ENCODE data around the gene PDE4B.
"Not testable (repeated sequence)": the region's sequence is repeated elsewhere in the genome, so short reads cannot be mapped to it uniquely, and the experiment has no call there.

Gene PDE4B

DNA sequence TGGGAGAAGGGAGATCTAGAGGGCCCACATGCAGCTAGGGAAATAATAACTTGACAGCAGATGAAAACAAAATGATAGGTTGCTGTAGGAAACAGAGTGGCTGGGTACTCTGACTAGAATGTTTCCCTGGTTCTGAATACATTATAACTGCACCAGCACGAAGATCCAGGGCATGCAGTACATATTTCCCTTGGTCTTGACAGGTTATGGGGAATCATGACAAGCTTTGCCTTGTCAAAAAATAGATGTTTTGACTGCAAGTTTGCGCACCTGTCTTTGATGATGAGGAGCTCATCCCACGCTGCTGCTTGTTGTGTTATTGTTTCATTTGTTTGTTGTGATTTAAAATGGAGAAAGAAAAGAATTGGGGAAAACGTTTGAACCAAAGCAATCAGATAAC, 292.9 kb downstream of the PDE4B start:
- no peak overlapping the region for H2BK15ac ChIP-seq (replicated peaks; ENCODE audit: low read depth)
- WGBS (ENCODE audit: extremely low coverage, insufficient coverage, low lambda C conversion rate), result no CpG with 5 or more reads among the region's 4 CpGs
- H3K9ac ChIP-seq (ENCODE audit: low read length), result no peak overlapping the region
- no peak overlapping the region for H3K4ac ChIP-seq (ENCODE audit: low read depth, low read length)
- H3K56ac ChIP-seq (ENCODE audit: low read length), result no peak overlapping the region
- no peak overlapping the region for H3K27ac ChIP-seq (ENCODE audit: low read depth, low read length)
- H3K4me2 ChIP-seq (ENCODE audit: low read length), result no peak overlapping the region
- no peak overlapping the region for H2BK120ac ChIP-seq (ENCODE audit: low read depth, low read length)
- no peaks in the 10 kb centered on the region for H3K79me1 ChIP-seq (ENCODE audit: low read length)
- no peak overlapping the region for H3K18ac ChIP-seq (ENCODE audit: low read length)
- no peak overlapping the region for H2BK5ac ChIP-seq (ENCODE audit: low read length)
- no peak overlapping the region for H4K8ac ChIP-seq (ENCODE audit: low read depth, low read length)
- no peak overlapping the region for H3K4me3 ChIP-seq (ENCODE audit: low read length)
- no peaks in the 10 kb centered on the region for H3K79me2 ChIP-seq (ENCODE audit: control insufficient read depth, insufficient read depth, low read length)
- no peak overlapping the region for H2AK5ac ChIP-seq (ENCODE audit: low read length)
- DNase-seq, result no peak
- H3K23ac ChIP-seq (ENCODE audit: low read length), result no peak overlapping the region
- no peaks in the 10 kb centered on the region for H3K36me3 ChIP-seq (ENCODE audit: control insufficient read depth, insufficient read depth, low read length)
- no peaks in the 10 kb centered on the region for H3K4me1 ChIP-seq (ENCODE audit: control insufficient read depth, low read depth, low read length)
- no peak overlapping the region for H4K5ac ChIP-seq (ENCODE audit: low read length)
- no peaks in the 10 kb centered on the region for H3K27me3 ChIP-seq (ENCODE audit: insufficient read depth, low read length, poor library complexity)

- no peak overlapping the region for H3K9ac ChIP-seq (ENCODE audit: low read length)
- H4K5ac ChIP-seq (ENCODE audit: low read length), result no peak overlapping the region
- WGBS (ENCODE audit: extremely low coverage, insufficient coverage, low lambda C conversion rate), result no CpG with 5 or more reads among the region's 3 CpGs
- no peak overlapping the region for H3K56ac ChIP-seq (ENCODE audit: low read length)
- H3K23ac ChIP-seq (ENCODE audit: low read length), result no peak overlapping the region
- H2AK5ac ChIP-seq (ENCODE audit: low read length), result no peak overlapping the region
- no peak overlapping the region for H4K8ac ChIP-seq (ENCODE audit: low read depth, low read length)
- no peak overlapping the region for H2BK120ac ChIP-seq (ENCODE audit: low read depth, low read length)
- H3K27me3 ChIP-seq (ENCODE audit: insufficient read depth, low read length, poor library complexity), result no peaks in the 10 kb centered on the region
- H3K4ac ChIP-seq (ENCODE audit: low read depth, low read length), result no peak overlapping the region
- no peaks in the 10 kb centered on the region for H3K4me1 ChIP-seq (ENCODE audit: control insufficient read depth, low read depth, low read length)
- no peaks in the 10 kb centered on the region for H3K79me1 ChIP-seq (ENCODE audit: low read length)
- H3K36me3 ChIP-seq (ENCODE audit: control insufficient read depth, insufficient read depth, low read length), result no peaks in the 10 kb centered on the region
- no peak overlapping the region for H2BK5ac ChIP-seq (ENCODE audit: low read length)
- no peak overlapping the region for H3K4me2 ChIP-seq (ENCODE audit: low read length)
- no peak overlapping the region for H3K18ac ChIP-seq (ENCODE audit: low read length)
- H3K79me2 ChIP-seq (ENCODE audit: control insufficient read depth, insufficient read depth, low read length), result no peaks in the 10 kb centered on the region
- H3K4me3 ChIP-seq (ENCODE audit: low read length), result no peak overlapping the region
- H2BK15ac ChIP-seq (replicated peaks; ENCODE audit: low read depth), result no peak overlapping the region
- DNase-seq, result no peak
- H3K27ac ChIP-seq (ENCODE audit: low read depth, low read length), result no peak overlapping the region
Observed at GRCh38 chr1:66088787-66089186, 296.1 kb downstream of the PDE4B start.

DNA sequence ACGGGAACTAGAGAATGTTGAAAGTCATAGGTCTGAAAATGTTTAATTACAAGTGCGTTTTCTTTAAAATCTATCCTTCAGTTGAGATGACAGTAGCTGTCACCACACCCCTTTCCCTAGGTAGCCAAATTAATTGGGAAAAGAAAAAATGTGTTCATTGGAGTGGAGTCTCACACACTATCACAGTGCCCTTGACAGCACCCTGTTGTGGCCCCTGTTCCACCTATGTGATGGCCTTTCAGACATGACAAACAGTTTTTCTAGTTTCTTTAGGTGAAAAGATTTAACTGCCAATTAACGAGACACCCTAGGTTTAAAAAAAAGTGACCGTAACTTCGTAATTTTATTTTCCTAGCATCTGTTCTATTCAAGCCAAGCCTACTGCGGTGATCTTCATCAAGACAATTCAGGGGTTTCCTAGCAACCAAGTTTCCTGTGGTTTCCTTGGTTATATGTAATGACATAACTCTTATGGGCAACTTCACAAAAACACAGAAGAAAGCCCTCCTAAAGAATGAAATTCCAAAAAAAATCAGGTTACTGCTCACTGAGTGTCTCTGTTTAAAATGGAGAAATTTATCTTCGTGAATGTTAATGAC, 298.3 kb downstream of the PDE4B start:
- H3K4me1 ChIP-seq (ENCODE audit: control insufficient read depth, low read depth, low read length), result no peaks in the 10 kb centered on the region
- H3K23ac ChIP-seq (ENCODE audit: low read length), result no peak overlapping the region
- no peak overlapping the region for H3K4ac ChIP-seq (ENCODE audit: low read depth, low read length)
- H2AK5ac ChIP-seq (ENCODE audit: low read length), result no peak overlapping the region
- no peak overlapping the region for H3K56ac ChIP-seq (ENCODE audit: low read length)
- H3K18ac ChIP-seq (ENCODE audit: low read length), result no peak overlapping the region
- H3K79me1 ChIP-seq (ENCODE audit: low read length), result no peaks in the 10 kb centered on the region
- no peak overlapping the region for H2BK5ac ChIP-seq (ENCODE audit: low read length)
- H4K5ac ChIP-seq (ENCODE audit: low read length), result no peak overlapping the region
- peak; percentile 31 for DNase-seq
- no peak overlapping the region for H3K27ac ChIP-seq (ENCODE audit: low read depth, low read length)
- no peak overlapping the region for H3K4me2 ChIP-seq (ENCODE audit: low read length)
- no CpG with 5 or more reads among the region's 7 CpGs for WGBS (ENCODE audit: extremely low coverage, insufficient coverage, low lambda C conversion rate)
- no peak overlapping the region for H2BK120ac ChIP-seq (ENCODE audit: low read depth, low read length)
- H3K79me2 ChIP-seq (ENCODE audit: control insufficient read depth, insufficient read depth, low read length), result no peaks in the 10 kb centered on the region
- H2BK15ac ChIP-seq (replicated peaks; ENCODE audit: low read depth), result no peak overlapping the region
- H3K27me3 ChIP-seq (ENCODE audit: insufficient read depth, low read length, poor library complexity), result no peaks in the 10 kb centered on the region
- no peak overlapping the region for H3K9ac ChIP-seq (ENCODE audit: low read length)
- no peak overlapping the region for H3K4me3 ChIP-seq (ENCODE audit: low read length)
- H4K8ac ChIP-seq (ENCODE audit: low read depth, low read length), result no peak overlapping the region
- no peaks in the 10 kb centered on the region for H3K36me3 ChIP-seq (ENCODE audit: control insufficient read depth, insufficient read depth, low read length)

- DNase-seq, result no peak
- no peaks in the 10 kb centered on the region for H3K36me3 ChIP-seq (ENCODE audit: control insufficient read depth, insufficient read depth, low read length)
- no peak overlapping the region for H3K4me3 ChIP-seq (ENCODE audit: low read length)
- H3K27ac ChIP-seq (ENCODE audit: low read depth, low read length), result no peak overlapping the region
- no peak overlapping the region for H3K4ac ChIP-seq (ENCODE audit: low read depth, low read length)
- no CpG with 5 or more reads among the region's 1 CpG for WGBS (ENCODE audit: extremely low coverage, insufficient coverage, low lambda C conversion rate)
- H2AK5ac ChIP-seq (ENCODE audit: low read length), result no peak overlapping the region
- H2BK5ac ChIP-seq (ENCODE audit: low read length), result no peak overlapping the region
- no peak overlapping the region for H3K56ac ChIP-seq (ENCODE audit: low read length)
- no peak overlapping the region for H3K23ac ChIP-seq (ENCODE audit: low read length)
- H3K79me2 ChIP-seq (ENCODE audit: control insufficient read depth, insufficient read depth, low read length), result no peaks in the 10 kb centered on the region
- no peak overlapping the region for H2BK120ac ChIP-seq (ENCODE audit: low read depth, low read length)
- no peaks in the 10 kb centered on the region for H3K4me1 ChIP-seq (ENCODE audit: control insufficient read depth, low read depth, low read length)
- no peak overlapping the region for H3K9ac ChIP-seq (ENCODE audit: low read length)
- no peaks in the 10 kb centered on the region for H3K79me1 ChIP-seq (ENCODE audit: low read length)
- no peak overlapping the region for H4K5ac ChIP-seq (ENCODE audit: low read length)
- H3K27me3 ChIP-seq (ENCODE audit: insufficient read depth, low read length, poor library complexity), result no peaks in the 10 kb centered on the region
- no peak overlapping the region for H4K8ac ChIP-seq (ENCODE audit: low read depth, low read length)
- no peak overlapping the region for H2BK15ac ChIP-seq (replicated peaks; ENCODE audit: low read depth)
- H3K18ac ChIP-seq (ENCODE audit: low read length), result no peak overlapping the region
- H3K4me2 ChIP-seq (ENCODE audit: low read length), result no peak overlapping the region
Observed at GRCh38 chr1:66095190-66095589, 302.5 kb downstream of the PDE4B start.

GRCh38 chr1:66100959-66101358, 308.3 kb downstream of the PDE4B start:
- H3K4me1 ChIP-seq (ENCODE audit: control insufficient read depth, low read depth, low read length); H3K36me3 ChIP-seq (ENCODE audit: control insufficient read depth, insufficient read depth, low read length); H4K5ac ChIP-seq (ENCODE audit: low read length); H2BK15ac ChIP-seq (replicated peaks; ENCODE audit: low read depth); H3K4me2 ChIP-seq (ENCODE audit: low read length); H4K8ac ChIP-seq (ENCODE audit: low read depth, low read length); H3K79me2 ChIP-seq (ENCODE audit: control insufficient read depth, insufficient read depth, low read length); H2BK5ac ChIP-seq (ENCODE audit: low read length); H2BK120ac ChIP-seq (ENCODE audit: low read depth, low read length); DNase-seq; H3K23ac ChIP-seq (ENCODE audit: low read length); H3K18ac ChIP-seq (ENCODE audit: low read length); H3K27ac ChIP-seq (ENCODE audit: low read depth, low read length); H3K56ac ChIP-seq (ENCODE audit: low read length); H3K79me1 ChIP-seq (ENCODE audit: low read length); H3K4me3 ChIP-seq (ENCODE audit: low read length); H2AK5ac ChIP-seq (ENCODE audit: low read length); H3K27me3 ChIP-seq (ENCODE audit: insufficient read depth, low read length, poor library complexity); H3K4ac ChIP-seq (ENCODE audit: low read depth, low read length); H3K9ac ChIP-seq (ENCODE audit: low read length): not testable (repeated sequence)
- WGBS (ENCODE audit: extremely low coverage, insufficient coverage, low lambda C conversion rate), result no CpG with 5 or more reads among the region's 4 CpGs

- H4K5ac ChIP-seq (ENCODE audit: low read length); H2BK15ac ChIP-seq (replicated peaks; ENCODE audit: low read depth); H4K8ac ChIP-seq (ENCODE audit: low read depth, low read length); H2AK5ac ChIP-seq (ENCODE audit: low read length); H3K27ac ChIP-seq (ENCODE audit: low read depth, low read length); H3K79me2 ChIP-seq (ENCODE audit: control insufficient read depth, insufficient read depth, low read length); H2BK120ac ChIP-seq (ENCODE audit: low read depth, low read length); DNase-seq; H2BK5ac ChIP-seq (ENCODE audit: low read length); H3K36me3 ChIP-seq (ENCODE audit: control insufficient read depth, insufficient read depth, low read length); H3K4ac ChIP-seq (ENCODE audit: low read depth, low read length); H3K79me1 ChIP-seq (ENCODE audit: low read length); H3K23ac ChIP-seq (ENCODE audit: low read length); H3K9ac ChIP-seq (ENCODE audit: low read length); H3K4me3 ChIP-seq (ENCODE audit: low read length); H3K4me2 ChIP-seq (ENCODE audit: low read length); H3K27me3 ChIP-seq (ENCODE audit: insufficient read depth, low read length, poor library complexity); H3K18ac ChIP-seq (ENCODE audit: low read length); H3K56ac ChIP-seq (ENCODE audit: low read length); H3K4me1 ChIP-seq (ENCODE audit: control insufficient read depth, low read depth, low read length): not testable (repeated sequence)
- no CpG with 5 or more reads among the region's 5 CpGs for WGBS (ENCODE audit: extremely low coverage, insufficient coverage, low lambda C conversion rate)
Observed at GRCh38 chr1:66104076-66104475, 311.4 kb downstream of the PDE4B start.

Data from mesendoderm (in vitro differentiated cells).